SK-N-SH (cell line): ENCODE measurements around the gene SLC25A33. TPM values are rescaled to one million over a fixed set of nuclear protein-coding genes. Genes with fewer than 3 reads are reported as not detected.

Source experiments
- CTCF ChIA-PET: fragments of 300-600, 350-600 bp; formaldehyde crosslinking; extraction: SDS; loops from one replicate; lab custom pipeline; 2021; lab: Yijun Ruan, JAX
- POLR2A ChIA-PET: fragments of 350-600 bp; sonication (Branson Sonifier 250); formaldehyde crosslinking; extraction: SDS; loops from one replicate; lab custom pipeline; 2020; ENCODE audit warnings: antibody characterized with exemption, inconsistent platforms; lab: Yijun Ruan, JAX
- DNase-seq: peaks from one replicate; pipeline ENCODE4 v3.0.0; 2012
- H2AFZ ChIP-seq: fragments of 200-600 bp; sonication (generic); 2 replicates; pipeline ENCODE4 v1.8.1; 2016; ENCODE audit warnings: antibody characterized with exemption, mild to moderate bottlenecking, low read depth
- H3F3A ChIP-seq: fragments of 200-600 bp; sonication (generic); replicated peaks from 2 replicates; pipeline ENCODE3; 2016; ENCODE audit warnings: antibody characterized with exemption, mild to moderate bottlenecking; ENCODE audit not compliant: insufficient read depth
- H3K27ac ChIP-seq, 2 experiments: fragments of 200-500 bp in 1 of 2; fragments of 200-600 bp in 1 of 2; sonication (Bioruptor generic) in 1 of 2; sonication (generic), shearing (Covaris generic) in 1 of 2; 2 replicates each; pipeline versions ENCODE4 v1.5.1 to v1.6.1; 2014 to 2016; ENCODE audit warnings: low read depth in 2 of 2, inconsistent platforms in 1 of 2, low read length in 1 of 2, mild to moderate bottlenecking in 1 of 2, mixed read lengths in 1 of 2
- H3K27me3 ChIP-seq: fragments of 200-600 bp; sonication (generic), shearing (Covaris generic); 2 replicates; pipeline ENCODE4 v1.6.1; 2016; ENCODE audit warnings: mixed run types; ENCODE audit not compliant: insufficient read depth
- H3K36me3 ChIP-seq, 2 experiments: fragments of 200-500 bp in 1 of 2; fragments of 200-600 bp in 1 of 2; sonication (Bioruptor generic) in 1 of 2; sonication (generic) in 1 of 2; replicated peaks in 1 of 2; 2 replicates each; pipeline versions ENCODE3 to v1.5.1; 2014 to 2016; ENCODE audit warnings: low read length in 1 of 2, mild to moderate bottlenecking in 1 of 2; ENCODE audit not compliant: insufficient read depth in 2 of 2, control insufficient read depth in 1 of 2
- H3K4me1 ChIP-seq, 2 experiments: fragments of 200-500 bp in 1 of 2; fragments of 200-600 bp in 1 of 2; sonication (Bioruptor generic) in 1 of 2; sonication (generic), shearing (Covaris generic) in 1 of 2; 2 replicates each; pipeline versions ENCODE4 v1.5.1 to v1.6.1; 2014 to 2016; ENCODE audit warnings: low read depth in 1 of 2, low read length in 1 of 2, mixed run types in 1 of 2; ENCODE audit not compliant: insufficient read depth in 2 of 2, control insufficient read depth in 1 of 2
- H3K4me2 ChIP-seq: fragments of 200-600 bp; sonication (generic), shearing (Covaris generic); 2 replicates; pipeline ENCODE4 v1.6.1; 2017; ENCODE audit warnings: mixed run types
- H3K4me3 ChIP-seq, 2 experiments: fragments of 200-500 bp in 1 of 2; fragments of 200-600 bp in 1 of 2; sonication (Bioruptor generic) in 1 of 2; sonication (generic), shearing (Covaris generic) in 1 of 2; 2 replicates each; pipeline versions ENCODE4 v1.5.1 to v1.8.1; 2014 to 2016; ENCODE audit warnings: low read depth in 2 of 2, inconsistent platforms in 1 of 2, low read length in 1 of 2, mild to moderate bottlenecking in 1 of 2, mixed read lengths in 1 of 2, moderate library complexity in 1 of 2
- H3K79me2 ChIP-seq: fragments of 200-600 bp; sonication (generic); 2 replicates; pipeline ENCODE4 v1.8.1; 2017; ENCODE audit warnings: mild to moderate bottlenecking; ENCODE audit not compliant: insufficient read depth
- H3K9ac ChIP-seq: fragments of 200-600 bp; sonication (generic); 2 replicates; pipeline ENCODE4 v1.6.1; 2017; ENCODE audit warnings: mixed run types
- H3K9me2 ChIP-seq: fragments of 200-600 bp; sonication (generic); 2 replicates; pipeline ENCODE4 v1.6.1; 2017; ENCODE audit warnings: mixed run types
- H3K9me3 ChIP-seq: fragments of 200-600 bp; sonication (generic); 2 replicates; pipeline ENCODE4 v1.6.1; 2017; ENCODE audit warnings: mixed run types, mild to moderate bottlenecking, moderate library complexity
- H4K20me1 ChIP-seq: fragments of 200-600 bp; sonication (generic); 2 replicates; pipeline ENCODE4 v1.6.1; 2017; ENCODE audit warnings: mild to moderate bottlenecking, mixed run types; ENCODE audit not compliant: insufficient read depth
- CHD2 ChIP-seq: fragments of 150-350 bp; IDR thresholded peaks from 2 replicates; pipeline ENCODE4 v1.6.1; 2018; ENCODE audit warnings: low read length; ENCODE audit not compliant: partially characterized antibody
- EP300 ChIP-seq, 2 experiments: IDR thresholded peaks; 2 replicates each; pipeline versions ENCODE4 v1.4.0 to v1.6.1; 2012; ENCODE audit warnings: borderline replicate concordance in 1 of 2, low read depth in 1 of 2, low read length in 1 of 2
- FOXJ3 ChIP-seq: sonication (generic); formaldehyde crosslinking; IDR thresholded peaks from 2 replicates; pipeline ENCODE4 v1.5.1; 2020; ENCODE audit warnings: mild to moderate bottlenecking, missing genetic modification reagents
- GABPA ChIP-seq: IDR thresholded peaks from 2 replicates; pipeline ENCODE4 v1.4.0; 2012; ENCODE audit warnings: low read depth, mild to moderate bottlenecking
- MEF2A ChIP-seq: IDR thresholded peaks from 2 replicates; pipeline ENCODE4 v1.4.0; 2012; ENCODE audit warnings: low read depth, borderline replicate concordance
- MXI1 ChIP-seq: IDR thresholded peaks from 2 replicates; pipeline ENCODE4 v1.6.1; 2012; ENCODE audit warnings: mild to moderate bottlenecking, low read depth, low read length, improper control_type of control experiment
- RAD21 ChIP-seq: IDR thresholded peaks from 2 replicates; pipeline ENCODE4 v1.6.1; 2012; ENCODE audit warnings: mild to moderate bottlenecking, low read length
- RCOR1 ChIP-seq: fragments of 150-350 bp; IDR thresholded peaks from 2 replicates; pipeline ENCODE4 v1.6.1; 2017; ENCODE audit warnings: antibody characterized with exemption, low read length
- RFX5 ChIP-seq: IDR thresholded peaks from 2 replicates; pipeline ENCODE4 v1.6.1; 2012; ENCODE audit warnings: mild to moderate bottlenecking, improper control_type of control experiment, low read length
- SMC3 ChIP-seq: IDR thresholded peaks from 2 replicates; pipeline ENCODE4 v1.6.1; 2012; ENCODE audit warnings: low read depth, low read length, improper control_type of control experiment
- TEAD4 ChIP-seq: IDR thresholded peaks from 2 replicates; pipeline ENCODE4 v1.4.0; 2012; ENCODE audit warnings: mild to moderate bottlenecking, borderline replicate concordance; ENCODE audit not compliant: insufficient read depth
- YY1 ChIP-seq: IDR thresholded peaks from 2 replicates; pipeline ENCODE4 v1.4.0; 2012; ENCODE audit warnings: low read depth, mild to moderate bottlenecking
- WGBS: methylation state at CpG from one replicate; pipeline ENCODE4 v1.1.6; 2017; ENCODE audit warnings: low lambda C conversion rate; 5-methylcytosine and 5-hydroxymethylcytosine counted together
- polyA plus RNA-seq, 3 experiments: library from polyadenylated mRNA; depleted of rRNA; stranded (reverse); fragments of >200 nt; gene quantifications; 2 replicates each; pipeline ENCODE4 v1.2.3, GENCODE V29; 2012
- TF ChIP-seq, protein P1 (sequence below): IDR thresholded peaks from 2 replicates; pipeline ENCODE4 v1.4.0; 2012; ENCODE audit warnings: low read depth
- TF ChIP-seq, protein P2 (sequence below): fragments of 200-600 bp; sonication (generic); IDR thresholded peaks from 2 replicates; pipeline ENCODE4 v1.6.1; 2017; ENCODE audit warnings: antibody characterized with exemption, mild to moderate bottlenecking, moderate library complexity
- TF ChIP-seq, protein P3 (sequence below): fragments of 150-350 bp; IDR thresholded peaks from 2 replicates; pipeline ENCODE4 v1.6.1; 2016; ENCODE audit warnings: mild to moderate bottlenecking, low read depth, low read length

The SLC25A33 gene
- polyA plus RNA-seq, 1 of the 3 experiments (the other 2 are of a cell fraction), result 4.8 TPM

DNA sequence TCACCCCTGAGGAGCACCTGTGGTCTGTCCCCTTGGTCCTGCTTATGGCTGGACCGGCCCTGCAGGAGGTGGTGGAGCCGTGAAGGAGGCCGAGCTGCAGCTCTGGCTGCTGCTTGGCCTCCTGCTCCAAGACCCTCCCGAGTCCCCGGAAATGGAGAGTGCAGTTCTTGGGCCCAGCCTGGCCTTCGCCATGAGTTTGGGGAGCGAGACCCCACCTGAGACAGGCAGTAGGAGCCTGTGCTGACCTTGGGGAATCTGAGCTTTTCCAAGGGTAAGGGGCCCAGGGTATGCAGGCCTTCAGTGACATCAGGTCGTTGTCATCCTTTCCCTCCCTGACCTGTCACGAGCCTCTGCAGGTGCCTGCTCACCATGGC lies 63.5 kb downstream of the SLC25A33 start:
- H3K4me3 ChIP-seq, result no peak overlapping the region
- H3K9ac ChIP-seq, result no peak overlapping the region
- TF ChIP-seq, protein P1, sequence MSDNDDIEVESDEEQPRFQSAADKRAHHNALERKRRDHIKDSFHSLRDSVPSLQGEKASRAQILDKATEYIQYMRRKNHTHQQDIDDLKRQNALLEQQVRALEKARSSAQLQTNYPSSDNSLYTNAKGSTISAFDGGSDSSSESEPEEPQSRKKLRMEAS, result no peak
- no peaks in the 10 kb centered on the region for H3F3A ChIP-seq
- WGBS, result 100% methylated on average over 1 of the region's 9 CpGs
- H3K4me1 ChIP-seq, result peaks cover 0 to 48% of the 10 kb centered on the region in 2 experiments; a peak in 2 of 4 replicates
- no peaks in the 10 kb centered on the region for H3K9me3 ChIP-seq
- H3K9me2 ChIP-seq, result no peaks in the 10 kb centered on the region
- no peak overlapping the region for H3K4me2 ChIP-seq
- DNase-seq, result no peak
- ChIA-PET POLR2A (interaction anchor here (1.0 kb wide), 1 partner anchor 9 kb away, joined by 4 read pairs; no protein-coding TSS in a partner anchor), CTCF (interaction anchor here (0.7 to 3.4 kb wide), 6 partner anchors 10 to 288 kb away, joined by 3 to 51 read pairs (median 8); partner anchors contain the start of gene TMEM201)
- H3K27ac ChIP-seq, result peak overlapping the region in 1 of 2 experiments; percentile 94; a peak in 1 of 4 replicates
- H3K27me3 ChIP-seq, result no peaks in the 10 kb centered on the region
- no peaks in the 10 kb centered on the region for H3K79me2 ChIP-seq
- H4K20me1 ChIP-seq, result no peaks in the 10 kb centered on the region
- H3K36me3 ChIP-seq, result peaks cover 0 to 39% of the 10 kb centered on the region in 2 experiments
- no peak overlapping the region for H2AFZ ChIP-seq

- DNase-seq, result peak; percentile 24
- H3K4me3 ChIP-seq, result no peak overlapping the region
- H3K9me3 ChIP-seq, result no peaks in the 10 kb centered on the region
- WGBS, result no CpG with 5 or more reads among the region's 14 CpGs
- CTCF ChIA-PET, result interaction anchor here (0.7 to 3.4 kb wide), 6 partner anchors 9 to 288 kb away, joined by 3 to 51 read pairs (median 8); partner anchors contain the start of gene TMEM201
- no peaks in the 10 kb centered on the region for H3K27me3 ChIP-seq
- H3F3A ChIP-seq, result no peaks in the 10 kb centered on the region
- no peak overlapping the region for H3K4me2 ChIP-seq
- no peaks in the 10 kb centered on the region for H4K20me1 ChIP-seq
- H3K36me3 ChIP-seq, result peaks cover 0 to 34% of the 10 kb centered on the region in 2 experiments
- no peak overlapping the region for H2AFZ ChIP-seq
- TF ChIP-seq, protein P2, sequence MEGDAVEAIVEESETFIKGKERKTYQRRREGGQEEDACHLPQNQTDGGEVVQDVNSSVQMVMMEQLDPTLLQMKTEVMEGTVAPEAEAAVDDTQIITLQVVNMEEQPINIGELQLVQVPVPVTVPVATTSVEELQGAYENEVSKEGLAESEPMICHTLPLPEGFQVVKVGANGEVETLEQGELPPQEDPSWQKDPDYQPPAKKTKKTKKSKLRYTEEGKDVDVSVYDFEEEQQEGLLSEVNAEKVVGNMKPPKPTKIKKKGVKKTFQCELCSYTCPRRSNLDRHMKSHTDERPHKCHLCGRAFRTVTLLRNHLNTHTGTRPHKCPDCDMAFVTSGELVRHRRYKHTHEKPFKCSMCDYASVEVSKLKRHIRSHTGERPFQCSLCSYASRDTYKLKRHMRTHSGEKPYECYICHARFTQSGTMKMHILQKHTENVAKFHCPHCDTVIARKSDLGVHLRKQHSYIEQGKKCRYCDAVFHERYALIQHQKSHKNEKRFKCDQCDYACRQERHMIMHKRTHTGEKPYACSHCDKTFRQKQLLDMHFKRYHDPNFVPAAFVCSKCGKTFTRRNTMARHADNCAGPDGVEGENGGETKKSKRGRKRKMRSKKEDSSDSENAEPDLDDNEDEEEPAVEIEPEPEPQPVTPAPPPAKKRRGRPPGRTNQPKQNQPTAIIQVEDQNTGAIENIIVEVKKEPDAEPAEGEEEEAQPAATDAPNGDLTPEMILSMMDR, result no peak
- TF ChIP-seq SMC3, result no peak
- H3K9me2 ChIP-seq, result no peaks in the 10 kb centered on the region
- POLR2A ChIA-PET, result interaction anchor here (1.0 to 1.5 kb wide), 2 partner anchors 10 to 13 kb away, joined by 4 to 8 read pairs; no protein-coding TSS in a partner anchor
- H3K79me2 ChIP-seq, result no peaks in the 10 kb centered on the region
- peak overlapping the region in 1 of 2 experiments; percentile 94; a peak in 2 of 4 replicates for H3K27ac ChIP-seq
- peaks cover 0 to 48% of the 10 kb centered on the region in 2 experiments; a peak in 2 of 4 replicates for H3K4me1 ChIP-seq
- no peak overlapping the region for H3K9ac ChIP-seq
These were observed 64.0 kb downstream of the SLC25A33 start for GRCh38 chr1:9603307-9603706.

DNA sequence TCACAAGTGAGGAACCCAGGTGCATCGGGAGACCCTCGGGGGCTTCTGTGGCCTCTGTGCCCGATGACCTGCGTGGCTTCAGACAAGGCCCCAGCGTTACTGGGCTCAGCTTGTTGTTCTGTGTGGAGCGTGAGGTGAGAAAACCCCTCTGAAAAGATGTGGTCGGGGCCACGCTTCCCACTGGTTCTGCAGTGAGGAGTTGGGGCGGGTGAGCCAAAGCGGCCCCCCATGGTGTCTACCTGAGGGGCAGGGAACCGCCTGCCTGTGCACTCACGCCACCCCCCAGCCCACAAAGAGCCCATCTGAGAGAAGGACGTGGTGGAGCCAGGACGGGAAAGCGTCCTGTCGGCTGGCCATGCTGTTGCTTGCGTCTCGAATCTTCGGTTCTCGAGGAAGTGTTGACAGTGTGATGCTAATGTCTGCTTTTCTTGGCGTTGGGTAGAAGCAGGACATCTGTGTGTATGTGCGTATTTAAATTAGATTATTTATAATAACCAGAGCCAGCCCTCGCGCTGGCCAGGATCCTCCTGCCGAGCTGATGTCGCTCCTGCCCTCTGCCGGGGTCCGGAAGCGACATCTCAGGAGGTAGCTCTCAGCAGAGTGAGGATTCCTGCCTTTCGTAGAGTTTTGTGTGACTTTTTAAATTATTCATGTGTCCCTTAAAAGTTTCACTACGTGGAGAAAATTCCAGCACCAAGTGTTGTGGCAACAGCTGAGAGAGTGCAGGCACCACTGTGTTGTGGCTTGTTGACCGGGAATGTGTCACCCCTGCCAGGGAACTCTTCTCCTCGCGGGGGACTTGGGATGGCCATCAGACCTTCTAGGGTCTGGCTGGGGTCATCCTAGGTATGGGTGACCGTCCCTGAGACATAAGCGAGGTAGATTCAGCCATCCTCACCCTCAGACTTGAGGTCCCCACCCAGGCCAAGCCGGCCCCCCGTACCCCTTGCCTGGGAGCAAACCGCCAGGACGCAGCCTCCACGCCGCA lies 64.8 kb downstream of the SLC25A33 start:
- no peaks in the 10 kb centered on the region for H3K27me3 ChIP-seq
- H3K9ac ChIP-seq, result no peak overlapping the region
- no peaks in the 10 kb centered on the region for H3K79me2 ChIP-seq
- H3K9me2 ChIP-seq, result no peaks in the 10 kb centered on the region
- H3K9me3 ChIP-seq, result no peaks in the 10 kb centered on the region
- H3K27ac ChIP-seq, result peak overlapping the region in 1 of 2 experiments; percentile 94; a peak in 2 of 4 replicates
- H3K4me2 ChIP-seq, result no peak overlapping the region
- peaks cover 0 to 38% of the 10 kb centered on the region in 2 experiments for H3K36me3 ChIP-seq
- peaks cover 0 to 48% of the 10 kb centered on the region in 2 experiments; a peak in 2 of 4 replicates for H3K4me1 ChIP-seq
- no peaks in the 10 kb centered on the region for H3F3A ChIP-seq
- peak; percentile 95 for DNase-seq
- no peak overlapping the region for H2AFZ ChIP-seq
- no peaks in the 10 kb centered on the region for H4K20me1 ChIP-seq
- H3K4me3 ChIP-seq, result no peak overlapping the region
- POLR2A ChIA-PET, result interaction anchor here (1.0 to 1.5 kb wide), 3 partner anchors 11 to 14 kb away, joined by 4 to 8 read pairs (median 5); no protein-coding TSS in a partner anchor
- CTCF ChIA-PET, result interaction anchor here (0.6 to 3.4 kb wide), 10 partner anchors 8 to 713 kb away, joined by 3 to 51 read pairs (median 6); partner anchors contain the start of gene TMEM201
- 81% methylated on average over 21 of the region's 42 CpGs for WGBS
- TF ChIP-seq CHD2, result peak; percentile 60
- TF ChIP-seq TEAD4, result no peak
- TF ChIP-seq RCOR1, result peak; percentile 63
- TF ChIP-seq SMC3, result peak; percentile 44; the same call in 1 of the 2 replicates
- TF ChIP-seq FOXJ3 (CRISPR knock-in tag), result peak; percentile 68; the same call in 1 of the 2 replicates
- TF ChIP-seq EP300 (IDR thresholded peaks at IDR 0.05; ENCODE audit: borderline replicate concordance in 1 of 2, low read depth in 1 of 2, low read length in 1 of 2), result peak in 1 of 2 experiments; percentile 67; a peak in 2 of 4 replicates
- peak; percentile 69 for TF ChIP-seq RAD21
- peak; percentile 88 for TF ChIP-seq MXI1
- TF ChIP-seq, protein P3, sequence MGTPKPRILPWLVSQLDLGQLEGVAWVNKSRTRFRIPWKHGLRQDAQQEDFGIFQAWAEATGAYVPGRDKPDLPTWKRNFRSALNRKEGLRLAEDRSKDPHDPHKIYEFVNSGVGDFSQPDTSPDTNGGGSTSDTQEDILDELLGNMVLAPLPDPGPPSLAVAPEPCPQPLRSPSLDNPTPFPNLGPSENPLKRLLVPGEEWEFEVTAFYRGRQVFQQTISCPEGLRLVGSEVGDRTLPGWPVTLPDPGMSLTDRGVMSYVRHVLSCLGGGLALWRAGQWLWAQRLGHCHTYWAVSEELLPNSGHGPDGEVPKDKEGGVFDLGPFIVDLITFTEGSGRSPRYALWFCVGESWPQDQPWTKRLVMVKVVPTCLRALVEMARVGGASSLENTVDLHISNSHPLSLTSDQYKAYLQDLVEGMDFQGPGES, result no peak
- 0 out of 2 replicates have a peak, but pooled peaks have one; percentile 16 for TF ChIP-seq RFX5
- TF ChIP-seq GABPA, result no peak
- no peak for TF ChIP-seq MEF2A
- no peak for TF ChIP-seq YY1
